ENCODE measurements around the gene OR5K1. TPM values are rescaled to one million over a fixed set of nuclear protein-coding genes. Genes with fewer than 3 reads are reported as not detected.

Gene OR5K1
- total RNA-seq = not detected in 2 replicates

GRCh38 chr3:98462901-98463300, at the start of gene OR5K1:
TSS of gene OR5K1 (plus strand) at chr3:98463201. CDS start at chr3:98469577, 6,376 bp downstream.

DNA sequence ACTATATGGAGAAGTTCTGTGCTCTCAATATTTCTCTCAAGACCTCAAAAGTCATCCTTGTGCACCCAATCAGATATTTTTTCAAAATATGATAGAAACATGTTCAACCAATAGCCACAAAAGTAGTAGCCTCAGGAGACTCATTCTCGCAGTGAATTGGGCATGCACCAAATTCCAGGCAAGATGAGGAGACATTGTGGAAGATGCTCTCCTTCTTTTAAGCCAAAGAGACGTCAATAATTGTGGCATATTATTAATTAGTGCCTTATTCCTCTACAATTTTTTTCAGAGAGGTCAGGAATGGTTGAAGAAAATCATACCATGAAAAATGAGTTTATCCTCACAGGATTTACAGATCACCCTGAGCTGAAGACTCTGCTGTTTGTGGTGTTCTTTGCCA, 34.4 kb downstream of the OR5K1 start, which contains the start of gene OR5K2:
Gene OR5K2, plus strand, starts transcription at position 301 of the 400 bp plus-strand sequence. Its CDS starts 0 bp downstream, at position 301.

Other genes with a start within 250 kb of the OR5K1 start
- not detected in 2 replicates for gene OR5H6, start 199.0 kb upstream of the OR5K1 start, total RNA-seq
- gene OR5H2, start 180.7 kb upstream of the OR5K1 start, total RNA-seq = not detected in 2 replicates
- gene OR5K4, start 109.3 kb upstream of the OR5K1 start, total RNA-seq = not detected in 2 replicates
- gene OR5K3, start 72.5 kb upstream of the OR5K1 start, total RNA-seq = not detected in 2 replicates
- not detected in 2 replicates for gene OR5K2, start 34.5 kb downstream of the OR5K1 start, total RNA-seq
- gene CLDND1, start 59.7 kb downstream of the OR5K1 start, total RNA-seq = 142 and 143 TPM in 2 replicates
- not detected in 2 replicates for gene GPR15, start 68.8 kb downstream of the OR5K1 start, total RNA-seq
- gene CPOX, start 130.4 kb downstream of the OR5K1 start, total RNA-seq = 50.6 and 62.9 TPM in 2 replicates

Measured in regular cardiac myocyte (primary cell).